SHP77 (cell line): ENCODE measurements around the gene PTPN13.

Experiments
- DNase-seq, 2 experiments: peaks; one replicate each; lab custom pipeline; 2025; lab: John Stamatoyannopoulos, UW

PTPN13 gene

DNA sequence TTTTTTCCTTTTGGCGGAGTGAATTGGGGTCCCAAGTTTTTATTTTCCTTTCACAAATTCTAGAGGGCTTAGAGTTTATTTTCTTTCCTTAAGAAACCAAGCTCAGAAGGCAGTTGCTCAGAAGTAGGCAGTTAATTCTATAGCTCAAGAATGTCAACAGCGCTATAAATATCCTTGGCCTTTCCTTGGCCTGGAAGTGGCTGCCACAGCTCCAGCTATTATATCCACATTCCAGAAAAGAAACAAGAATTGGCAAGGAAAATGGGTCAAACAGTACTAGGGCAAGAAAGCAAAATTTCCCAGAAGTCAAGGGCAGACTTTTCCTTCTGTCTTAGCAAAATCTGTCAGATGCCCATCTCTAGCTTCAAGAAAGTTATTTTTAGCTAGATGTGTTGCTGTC, 224.1 kb downstream of the PTPN13 start:
- DNase-seq: no peak

DNA sequence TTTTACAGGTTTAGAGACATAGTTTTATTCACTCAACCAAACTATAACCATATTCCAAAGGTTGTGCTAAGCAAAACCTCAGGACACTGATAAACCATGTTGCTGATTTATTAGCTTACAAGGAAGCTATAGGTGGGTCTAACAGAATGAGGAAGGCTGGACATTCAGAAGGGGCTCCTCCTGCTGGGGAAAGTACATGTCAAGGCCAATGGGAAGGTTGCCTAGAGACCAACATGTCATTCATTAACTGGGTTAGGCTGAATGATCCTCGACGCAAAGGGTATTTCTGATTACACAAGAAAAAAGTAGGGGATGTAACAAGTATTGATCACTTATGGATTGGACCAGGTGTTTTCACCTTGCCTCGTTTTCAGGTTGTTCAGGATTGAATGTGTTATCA, 224.7 kb downstream of the PTPN13 start:
- no peak for DNase-seq

DNA sequence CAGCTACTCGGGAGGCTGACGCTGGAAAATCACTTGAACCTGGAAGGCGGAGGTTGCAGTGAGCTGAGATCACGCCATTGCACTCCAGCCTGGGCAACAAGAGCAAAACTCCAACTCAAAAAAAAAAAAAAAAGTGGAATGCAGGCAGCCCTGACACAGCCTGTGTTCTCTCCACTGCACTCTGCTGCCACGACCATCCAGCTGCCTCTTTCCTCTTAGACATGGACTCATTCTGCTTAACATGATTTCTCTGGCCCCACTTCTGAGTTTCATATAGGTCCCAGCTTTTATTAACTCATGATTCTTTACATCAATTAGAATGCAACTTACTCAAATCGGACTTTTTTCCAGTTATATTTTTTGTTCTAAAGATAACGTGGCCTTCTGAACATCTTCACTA, 225.4 kb downstream of the PTPN13 start:
- no peak for DNase-seq

DNA sequence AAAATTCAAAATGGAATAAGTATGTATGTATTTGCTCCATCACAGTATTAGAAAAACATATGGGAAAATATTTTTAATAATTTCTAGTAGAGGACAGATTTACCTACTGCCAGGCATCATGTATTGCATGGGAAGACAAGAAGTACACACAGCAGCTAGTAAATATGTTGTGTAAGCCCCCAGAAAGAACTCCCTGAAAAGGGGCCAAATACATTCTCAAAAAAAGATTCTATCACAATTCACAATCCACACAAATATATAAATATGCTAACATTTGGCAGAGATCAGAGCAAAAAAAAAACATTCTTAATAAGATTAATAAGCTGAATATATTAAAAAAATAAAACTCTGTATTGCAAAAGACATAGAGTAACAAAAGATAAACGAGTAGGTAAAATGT, 227.0 kb downstream of the PTPN13 start:
- no peak for DNase-seq

DNA sequence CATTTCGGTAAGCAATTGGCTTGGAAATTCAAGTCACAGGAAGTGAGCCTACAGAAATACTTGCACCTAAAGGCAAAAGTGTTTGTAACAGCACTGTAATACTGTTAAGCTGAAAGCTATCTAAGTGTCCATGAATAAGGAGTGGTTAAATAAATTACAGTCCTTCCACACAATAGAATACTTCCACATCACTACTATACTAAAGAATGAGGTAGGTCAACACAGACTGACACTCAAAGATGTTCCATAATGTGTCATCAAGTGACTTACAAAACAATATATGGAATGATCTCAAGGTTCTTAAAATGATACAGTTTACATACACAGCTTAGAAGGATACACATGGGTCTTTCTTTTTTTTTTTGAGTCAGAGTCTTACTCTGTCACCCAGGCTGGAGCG, 228.0 kb downstream of the PTPN13 start:
- DNase-seq: no peak

DNA sequence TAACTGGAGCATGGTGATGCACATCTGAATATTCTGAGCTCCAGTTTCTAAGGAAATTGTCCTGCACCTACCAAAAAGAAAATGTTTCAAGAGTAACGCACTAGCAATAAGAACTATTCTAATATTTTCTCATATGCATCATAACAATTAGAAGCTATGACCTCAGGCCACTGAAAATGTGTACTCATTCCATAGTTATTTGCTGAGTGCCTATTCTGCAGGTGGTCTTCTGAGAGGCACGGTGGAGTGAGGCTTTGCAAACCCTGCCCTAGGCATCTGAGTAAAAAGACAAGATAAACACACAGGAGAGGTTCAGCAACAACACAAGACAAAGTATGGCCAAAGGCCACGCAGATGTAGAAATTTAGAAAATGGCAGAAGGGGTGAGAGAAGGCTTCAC, 231.4 kb downstream of the PTPN13 start:
- no peak for DNase-seq

DNA sequence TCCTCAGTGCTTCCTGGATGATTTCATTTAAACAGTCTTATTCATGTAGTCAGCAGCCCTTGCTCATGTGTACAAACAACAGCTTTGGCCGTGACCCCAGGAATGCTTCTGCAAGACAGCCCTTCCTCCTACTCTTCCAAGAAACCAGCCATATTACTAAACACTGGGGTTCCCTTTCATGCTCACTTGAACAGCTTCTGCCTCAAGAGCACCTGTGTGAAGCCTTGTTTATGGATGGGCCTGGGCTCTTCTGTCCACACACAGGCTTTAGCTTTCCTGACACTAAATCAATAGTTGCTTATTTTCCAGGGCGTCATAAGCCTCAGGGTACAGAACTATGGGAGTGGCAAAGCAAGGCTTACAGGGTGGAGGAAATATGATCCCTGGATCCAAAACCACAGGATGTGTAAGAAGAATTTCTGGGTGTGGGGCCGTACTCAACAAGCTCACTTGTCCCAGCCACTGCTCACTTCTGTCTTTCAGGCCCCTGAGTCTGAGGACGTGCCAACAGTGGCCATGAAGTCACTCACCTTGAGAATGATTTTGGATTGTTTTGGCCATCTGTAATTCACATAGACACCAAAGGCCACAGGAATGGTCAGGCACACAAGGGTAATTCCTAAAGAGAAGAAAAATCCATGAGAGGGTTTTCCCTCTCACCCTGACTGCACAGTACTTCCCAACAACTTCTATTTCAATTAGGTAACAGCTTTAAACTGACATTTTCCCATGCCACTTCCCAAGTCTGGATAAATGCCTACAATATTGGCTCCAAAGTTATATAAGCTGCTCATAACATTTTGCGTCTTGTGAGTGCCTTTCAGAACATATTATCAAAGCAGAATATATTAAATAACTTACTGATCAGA, 237.4 kb downstream of the PTPN13 start:
- peak in 1 of 2 experiments; percentile 18 for DNase-seq

DNA sequence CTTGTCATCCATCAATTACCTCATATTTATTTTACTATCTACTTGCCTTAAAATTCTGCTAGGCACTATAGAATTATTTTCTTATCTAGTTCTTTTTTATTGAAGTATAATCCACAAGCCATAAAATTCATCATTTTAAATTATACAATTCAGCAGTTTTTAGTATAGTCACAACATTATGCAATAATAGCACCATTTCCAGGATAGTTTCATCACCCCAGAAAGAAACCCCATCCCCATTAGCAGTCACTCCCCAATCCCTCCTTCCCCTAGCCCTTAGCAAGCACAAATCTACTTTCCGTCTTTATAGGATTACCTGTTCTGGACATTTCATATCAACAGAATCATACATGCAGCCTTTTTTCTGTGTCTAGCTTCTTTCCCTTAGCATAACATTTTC, 239.5 kb downstream of the PTPN13 start:
- no peak for DNase-seq

DNA sequence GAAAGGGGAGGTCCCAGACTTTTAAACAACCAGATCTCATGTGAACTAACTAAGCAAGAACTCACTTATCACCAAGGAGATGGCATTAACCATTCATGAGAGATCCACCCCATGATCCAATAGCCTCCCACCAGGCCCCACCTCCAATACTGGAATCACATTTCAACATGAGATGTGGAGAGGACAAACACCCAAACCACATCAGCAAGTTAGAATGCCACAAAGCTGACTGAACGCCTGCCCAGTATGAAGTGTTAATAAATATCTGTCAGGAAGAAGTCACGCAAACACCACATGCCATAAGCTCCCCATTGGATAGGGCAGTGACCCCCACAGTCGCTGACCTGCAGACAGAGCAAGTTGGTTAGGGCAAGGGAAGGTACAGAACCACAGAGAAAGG, 240.8 kb downstream of the PTPN13 start:
- DNase-seq: no peak

DNA sequence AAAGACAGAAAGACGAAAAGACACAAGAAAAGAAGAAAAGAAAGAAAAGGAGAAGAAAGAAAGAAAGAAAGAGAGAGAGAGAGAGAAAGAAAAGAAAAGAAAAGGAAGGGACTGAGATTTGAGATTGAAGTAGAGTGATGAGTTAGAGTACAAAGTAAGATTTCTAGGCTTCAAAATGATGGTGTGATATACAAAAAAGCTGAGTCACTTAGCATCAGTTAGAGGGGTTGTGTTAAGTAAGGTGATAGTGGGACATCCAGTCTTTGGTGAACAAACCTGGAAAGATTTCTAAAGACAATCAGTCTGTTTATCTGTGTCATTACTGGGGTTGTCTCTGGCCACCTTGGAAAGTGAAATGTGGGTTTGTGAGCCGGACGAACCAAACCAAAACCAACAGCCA, 241.6 kb downstream of the PTPN13 start:
- no peak for DNase-seq

DNA sequence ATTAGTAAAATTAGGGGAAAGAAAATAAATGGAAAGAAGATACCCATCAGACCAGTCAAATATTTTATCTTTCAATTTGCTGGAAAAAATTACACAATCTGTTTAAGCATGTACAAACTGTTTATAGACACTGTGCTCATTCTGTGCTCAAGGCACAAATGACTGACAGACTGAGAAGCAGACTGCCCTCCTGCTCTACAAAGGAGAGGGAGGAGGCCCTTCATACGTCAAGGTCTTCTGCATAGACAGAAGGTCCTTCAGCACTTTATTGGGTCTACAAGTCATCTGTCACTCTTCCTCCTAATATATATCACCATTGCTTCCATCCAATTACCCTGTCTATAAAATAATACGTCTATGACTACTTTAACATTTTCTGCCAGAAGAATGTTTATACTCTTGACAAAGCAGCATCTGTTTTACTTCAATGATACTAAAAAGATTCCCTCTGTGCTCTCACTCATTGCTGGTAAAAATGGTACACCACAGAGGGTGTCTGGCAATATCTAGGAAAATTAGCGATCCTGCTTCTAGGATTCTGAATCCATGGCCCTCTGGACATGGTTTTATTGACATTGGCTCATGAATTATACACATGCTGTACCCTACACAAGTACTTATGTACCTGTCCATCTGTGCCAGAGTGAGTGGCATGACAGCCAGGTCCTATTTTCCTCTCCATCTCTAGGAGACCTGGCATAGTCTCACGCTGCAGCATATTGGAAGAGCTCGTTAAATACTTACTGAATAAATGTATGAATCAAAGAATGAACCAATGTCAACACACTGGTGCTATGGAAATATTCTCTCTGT, 243.8 kb downstream of the PTPN13 start:
- DNase-seq: no peak

DNA sequence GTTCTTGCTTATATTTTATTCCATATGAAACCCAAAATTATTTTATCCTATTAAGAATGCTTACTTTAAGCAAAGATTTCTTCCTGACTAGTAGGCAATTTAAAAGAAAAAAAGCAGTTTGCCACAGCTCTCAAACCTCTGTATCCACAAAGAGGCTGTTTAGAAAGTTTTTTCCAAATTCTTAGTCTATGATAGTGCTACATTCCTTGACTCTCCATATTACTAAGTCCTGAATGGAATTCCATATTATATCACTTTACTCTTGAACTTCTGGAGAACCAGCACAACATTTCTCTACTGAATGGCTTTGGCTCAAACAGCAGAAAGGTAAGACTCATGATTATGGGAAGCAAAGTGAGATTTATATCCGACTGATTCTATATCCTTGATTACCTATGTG, 246.7 kb downstream of the PTPN13 start:
- DNase-seq: no peak

DNA sequence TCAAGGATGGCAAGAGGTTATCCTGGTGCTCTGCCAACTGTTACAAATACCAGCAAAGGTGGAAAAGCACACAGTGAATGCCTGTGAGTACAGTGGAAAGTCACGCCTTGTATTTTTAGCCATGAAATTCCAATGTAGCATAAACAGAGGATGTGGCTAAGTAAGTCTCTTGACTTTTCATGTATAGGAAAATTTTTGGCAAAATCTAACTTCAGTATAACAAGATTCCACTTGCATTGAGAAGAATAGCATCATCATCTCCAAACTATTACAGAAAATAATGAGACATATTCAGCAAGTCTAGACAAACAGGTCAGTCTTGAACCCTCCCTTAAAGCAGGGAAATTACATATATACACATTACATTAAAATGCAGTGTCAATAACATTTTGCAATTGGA, 247.2 kb downstream of the PTPN13 start:
- no peak for DNase-seq

DNA sequence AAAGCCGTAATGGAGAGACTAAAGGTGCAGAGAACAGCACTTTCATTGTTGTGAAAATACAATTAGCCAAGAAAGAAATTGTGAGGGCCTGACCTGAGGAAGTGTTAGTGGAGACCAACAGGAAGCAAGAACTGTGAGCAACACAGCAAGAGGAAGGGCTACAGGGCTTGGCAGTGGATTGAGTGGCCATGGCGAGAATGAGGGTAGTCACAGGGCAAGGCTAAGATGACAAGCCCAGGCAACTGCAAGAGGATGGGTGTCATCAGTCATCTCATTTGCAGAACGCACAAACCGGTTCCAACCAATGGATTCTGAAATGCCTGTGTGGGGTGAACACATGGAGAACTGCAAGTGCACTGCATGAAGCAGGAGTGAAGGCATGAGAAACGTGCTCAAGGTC, 251.5 kb downstream of the PTPN13 start:
- no peak for DNase-seq

DNA sequence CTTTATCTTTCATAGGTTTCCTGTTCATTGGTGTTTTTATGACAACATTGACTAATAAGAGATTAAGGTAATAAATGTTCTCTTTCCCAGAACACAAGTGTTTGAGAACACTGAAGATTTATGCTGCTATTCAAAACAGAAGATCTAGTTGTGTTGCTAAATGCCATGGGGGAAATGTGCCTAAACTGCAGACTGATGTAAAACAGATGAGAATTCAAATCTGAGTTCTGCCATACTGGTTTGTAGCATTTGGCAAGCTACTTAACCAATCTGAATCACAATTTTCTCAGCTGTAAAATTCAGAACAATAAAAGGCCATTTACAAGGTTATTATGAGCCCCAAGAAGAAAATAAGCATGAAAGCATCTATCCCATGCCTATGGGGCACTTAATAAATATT, 252.8 kb downstream of the PTPN13 start:
- no peak for DNase-seq

DNA sequence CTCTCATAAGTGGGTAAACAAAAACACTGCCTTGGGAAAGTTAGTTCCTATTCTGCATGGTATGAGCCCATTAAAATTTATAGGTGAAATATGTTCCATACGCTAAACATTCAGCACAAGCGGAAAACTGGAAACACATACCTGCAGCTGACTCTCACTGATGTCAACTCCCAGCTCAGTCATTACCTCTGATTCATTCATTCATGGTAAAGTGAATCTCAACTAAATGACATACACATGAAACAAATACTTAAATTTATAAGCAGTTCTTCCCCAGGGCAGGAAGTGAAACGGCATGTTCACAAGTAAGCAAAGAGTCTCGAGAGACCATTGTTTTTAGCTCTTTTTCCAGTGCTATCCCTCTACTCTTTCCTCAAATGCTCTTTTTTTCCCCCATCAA, 253.5 kb downstream of the PTPN13 start:
- DNase-seq: no peak

DNA sequence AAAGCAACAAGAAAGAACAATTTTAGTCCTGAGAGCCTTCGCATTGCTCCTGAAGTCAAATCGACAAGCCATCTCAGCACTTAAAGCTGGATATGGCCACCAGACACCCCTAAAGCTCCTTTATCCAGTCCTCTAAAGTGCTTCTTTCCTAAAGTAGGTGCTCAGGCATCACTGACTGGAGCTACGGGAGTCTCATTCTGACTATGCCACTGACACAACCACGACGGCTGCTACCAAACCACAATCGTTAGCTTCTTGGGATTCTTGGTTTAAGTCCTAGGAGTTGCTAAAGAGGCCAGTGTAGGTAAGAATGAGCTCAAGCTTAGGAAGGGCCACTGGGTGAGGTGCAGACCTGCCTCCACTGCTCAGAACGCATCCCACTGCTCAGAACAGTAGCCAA, 254.0 kb downstream of the PTPN13 start:
- DNase-seq: no peak

DNA sequence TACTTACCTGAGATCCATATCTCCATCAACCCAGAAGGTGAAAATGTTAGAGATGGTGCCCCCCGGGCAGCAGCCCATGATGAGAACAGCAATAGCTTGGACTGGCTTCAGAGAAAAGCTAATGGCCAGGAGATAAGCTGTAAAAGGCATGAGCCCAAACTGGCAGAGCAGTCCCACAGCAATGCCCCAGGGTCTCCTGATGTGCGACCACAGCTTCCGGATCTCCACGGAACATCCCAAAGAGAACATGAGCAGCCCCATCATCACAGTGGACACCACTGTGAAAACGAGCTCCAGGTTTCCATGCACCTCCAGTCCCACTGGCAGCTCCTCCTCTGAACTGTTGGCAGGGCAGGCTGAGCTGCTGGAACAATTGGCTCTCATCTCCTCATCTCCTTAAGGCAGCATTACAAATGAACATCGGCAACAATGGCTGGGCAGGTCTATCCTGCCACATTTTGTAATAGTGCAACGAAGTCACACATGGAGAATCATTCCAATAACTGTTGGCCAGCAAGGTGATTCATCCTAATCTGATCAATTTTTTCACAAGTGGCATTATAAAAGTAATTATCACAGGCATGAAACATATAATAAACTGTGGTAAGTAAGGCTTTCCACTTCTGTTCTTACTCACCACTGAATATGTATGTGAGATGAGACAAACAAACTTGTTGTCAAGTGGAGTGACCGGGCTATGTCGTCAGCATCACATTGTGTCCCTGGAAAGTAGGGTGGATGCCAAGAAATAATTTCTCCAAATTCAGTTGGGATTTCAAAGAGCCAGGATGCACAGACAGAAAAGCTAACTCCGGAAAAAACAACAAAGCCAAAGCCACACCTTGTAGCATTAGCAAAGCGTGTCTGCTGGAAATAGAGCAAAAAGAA, 254.9 kb downstream of the PTPN13 start, which contains the start of gene SLC10A6:
TSS of gene SLC10A6 (minus strand) at position 653 of the 888 bp plus-strand sequence. CDS start at position 384, 269 bp downstream.
- DNase-seq: no peak

DNA sequence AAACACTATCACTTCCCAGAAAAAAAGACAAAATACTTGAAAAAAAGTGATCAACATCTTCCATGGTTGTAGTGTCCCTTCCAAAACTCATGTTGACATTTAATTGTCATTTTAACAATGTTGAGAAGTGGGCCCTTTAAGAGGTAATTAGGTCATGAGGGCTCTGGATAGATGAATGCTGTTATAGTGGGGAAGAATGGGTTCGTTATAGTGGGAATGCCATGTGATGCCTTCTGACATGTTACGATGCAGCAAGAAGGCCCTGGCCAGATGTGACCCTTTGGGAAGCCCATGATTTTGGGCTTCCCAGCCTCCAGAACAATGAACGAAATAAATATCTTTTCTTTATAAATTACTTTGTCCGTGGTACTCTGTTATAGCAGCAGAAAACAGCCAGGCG, 259.1 kb downstream of the PTPN13 start:
- DNase-seq: no peak

DNA sequence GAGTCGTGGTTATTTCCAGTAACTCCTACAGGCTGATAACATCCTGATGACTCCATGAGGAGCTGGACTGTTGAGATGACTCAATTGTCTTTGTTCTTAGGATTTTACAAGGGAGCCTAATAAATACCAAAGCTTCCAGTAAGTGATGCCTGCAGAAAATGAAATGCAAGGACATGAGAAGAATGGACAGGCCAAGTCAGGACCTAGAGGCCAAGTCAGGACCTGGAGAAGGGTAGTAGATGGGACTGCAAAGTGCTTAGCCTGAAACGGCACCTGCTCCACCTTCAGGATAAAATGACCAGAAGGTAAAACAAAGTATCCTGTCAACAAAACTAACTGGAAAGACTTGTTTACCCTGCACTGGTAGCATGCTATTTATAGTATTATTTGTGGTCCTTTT, 261.5 kb downstream of the PTPN13 start:
- DNase-seq: no peak

DNA sequence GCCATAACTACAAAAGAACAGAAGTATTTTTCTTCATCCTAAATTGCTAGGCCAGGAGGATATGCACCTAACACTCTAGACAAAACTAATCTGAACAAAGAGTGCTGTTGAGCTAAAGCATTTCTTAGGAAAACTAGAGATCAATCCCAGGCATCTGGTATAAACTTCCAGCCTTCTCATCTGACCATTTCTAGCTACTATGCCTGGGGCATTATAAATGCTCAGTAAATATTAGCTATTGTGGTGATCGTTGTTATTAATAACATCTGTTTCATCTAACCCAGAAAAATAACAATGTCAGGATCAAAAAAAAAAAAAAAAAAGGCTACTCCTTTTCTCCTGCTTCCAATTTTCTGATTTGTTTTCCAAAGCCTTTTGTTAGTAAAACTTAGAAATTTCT, 262.8 kb downstream of the PTPN13 start:
- DNase-seq: no peak

DNA sequence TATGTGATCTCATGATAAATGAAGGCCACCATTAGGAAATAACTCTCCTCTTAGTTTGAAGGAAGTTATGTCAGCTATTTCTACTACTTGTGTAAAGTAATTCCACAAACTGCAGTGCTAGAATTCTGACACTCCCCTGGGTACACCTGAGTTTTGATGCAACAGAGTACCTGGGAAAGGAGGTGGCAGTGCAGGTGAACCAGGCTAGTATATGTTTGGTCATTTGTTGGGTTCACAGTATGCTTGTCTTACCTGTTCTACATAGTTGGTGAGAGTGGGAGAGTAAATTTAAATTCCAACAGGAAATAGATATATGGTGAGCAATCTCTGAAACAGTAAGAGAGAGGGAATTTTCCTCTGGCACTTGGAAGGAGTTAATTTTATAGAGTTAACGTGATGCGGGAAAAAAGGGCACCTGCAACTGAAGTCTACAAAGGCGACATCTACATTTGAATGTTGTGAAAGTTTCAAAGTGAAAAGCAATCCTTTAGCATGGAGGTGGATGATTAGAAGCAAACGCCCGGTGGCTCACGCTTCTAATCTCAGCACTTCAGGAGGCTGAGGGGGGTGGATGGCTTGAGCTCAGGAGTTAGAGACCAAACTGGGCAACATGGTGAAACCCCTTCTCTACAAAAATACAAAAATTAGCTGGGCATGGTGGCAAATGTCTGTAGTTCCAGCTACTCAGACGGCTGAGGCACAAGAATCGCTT, 263.4 kb downstream of the PTPN13 start:
- no peak for DNase-seq
